GM19455 (cell line): ENCODE results near the gene TSPAN9.

ENCODE experiments used
- ATAC-seq: cut with Tn5 transposase; IDR thresholded peaks from one replicate; pipeline ENCODE4 v1.9.1; 2021; ENCODE audit not compliant: unreplicated experiment

Gene TSPAN9

DNA sequence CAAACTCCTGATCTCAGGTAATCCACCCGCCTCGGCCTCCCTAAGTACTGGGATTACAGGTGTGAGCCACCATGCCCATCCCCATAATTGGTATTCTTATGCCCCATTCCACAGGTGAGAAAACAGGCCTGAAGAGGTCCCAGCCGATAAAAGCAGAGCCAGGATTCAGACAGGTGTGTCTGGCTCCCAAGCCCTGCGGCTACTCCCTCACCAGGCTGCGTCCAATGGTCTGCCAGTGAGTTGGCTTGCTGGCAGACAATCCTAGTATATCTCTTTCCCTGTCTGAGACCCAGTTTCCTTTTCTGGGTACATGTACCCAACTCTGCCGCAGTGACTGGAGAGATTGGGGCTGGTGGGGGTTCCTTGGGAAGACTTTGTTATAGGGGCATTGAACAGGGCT lies 1.9 kb upstream of the TSPAN9 start:
- no peak for ATAC-seq

DNA sequence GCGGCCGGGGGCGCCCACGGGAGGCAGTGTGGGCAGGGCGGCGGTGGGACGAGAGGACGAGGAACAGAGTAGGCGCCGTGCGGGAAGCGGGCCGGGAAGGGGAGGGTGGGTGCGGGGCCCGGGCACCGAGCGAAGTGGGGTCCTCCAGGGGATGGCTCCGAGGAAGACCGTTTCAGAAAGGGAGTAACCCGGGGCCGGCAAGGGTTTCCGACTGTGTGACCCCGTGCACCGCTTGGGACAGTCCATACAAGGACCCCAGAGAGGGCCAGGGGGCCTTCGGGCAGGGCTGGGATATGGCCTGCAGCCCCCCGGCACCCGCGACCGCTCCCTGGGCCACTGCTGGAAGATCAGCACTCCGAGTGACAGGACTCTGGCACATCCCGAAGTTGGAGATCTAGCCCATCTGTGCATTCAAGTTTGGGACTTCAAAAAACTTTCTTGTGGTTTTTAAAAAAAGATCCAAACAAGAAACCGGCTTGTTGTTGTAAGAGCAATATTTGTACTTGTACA lies 448 bp downstream of the TSPAN9 start:
- ATAC-seq, result peak; percentile 21

DNA sequence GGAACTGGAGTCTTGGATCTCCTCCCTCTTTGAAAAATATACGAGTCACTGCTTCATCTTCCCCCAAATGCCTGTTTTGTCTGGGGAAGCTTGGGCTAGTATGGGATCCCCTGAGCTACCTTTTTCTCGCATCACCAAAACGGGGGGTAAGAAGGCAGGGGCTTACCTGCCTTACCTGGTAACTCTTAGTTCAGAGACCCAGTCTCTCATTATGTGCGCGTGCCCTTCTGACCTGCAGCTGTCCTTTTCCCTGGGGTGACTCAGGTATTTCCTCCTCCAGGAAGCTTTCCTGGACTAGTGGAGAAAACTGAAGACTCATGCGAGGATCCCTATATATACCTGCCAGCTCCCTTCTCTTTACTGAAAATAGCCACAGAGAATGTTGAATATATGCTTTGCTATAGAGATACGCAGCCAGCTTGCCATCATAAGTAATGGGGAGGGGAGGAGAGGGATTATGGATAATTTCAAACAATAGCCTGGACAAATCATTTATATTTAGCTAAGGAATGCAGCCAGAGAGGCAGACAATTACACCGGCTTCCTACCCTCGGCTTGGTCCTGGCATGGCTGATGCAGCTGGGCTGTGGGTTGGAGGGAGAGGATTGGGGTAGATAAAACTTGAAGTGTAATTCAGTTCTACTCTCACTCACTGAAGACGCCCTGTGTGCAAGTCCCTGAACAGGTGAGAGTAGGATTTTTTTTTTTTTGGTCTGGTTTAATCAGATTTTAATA lies 1.1 kb downstream of the TSPAN9 start:
- no peak for ATAC-seq

DNA sequence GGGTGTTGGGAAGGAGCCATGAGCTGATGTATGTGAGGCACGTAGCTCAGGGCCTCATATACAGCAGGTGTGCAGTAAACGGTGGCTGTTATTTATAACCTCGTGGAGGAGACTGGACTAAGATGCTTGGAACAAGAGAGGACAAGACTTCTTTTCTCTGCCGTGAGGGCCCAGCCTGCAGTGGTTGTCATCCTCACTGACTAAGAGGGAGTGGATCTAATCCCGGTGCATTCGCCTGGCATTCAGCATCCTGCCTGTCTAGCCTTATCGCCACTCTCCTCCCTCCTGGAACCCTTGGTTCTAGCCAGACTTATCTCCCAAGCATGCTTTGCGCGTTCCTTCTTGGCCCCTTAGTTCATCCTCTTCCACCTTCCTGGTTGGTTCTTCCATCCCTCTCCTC lies 3.9 kb downstream of the TSPAN9 start:
- ATAC-seq, result no peak

DNA sequence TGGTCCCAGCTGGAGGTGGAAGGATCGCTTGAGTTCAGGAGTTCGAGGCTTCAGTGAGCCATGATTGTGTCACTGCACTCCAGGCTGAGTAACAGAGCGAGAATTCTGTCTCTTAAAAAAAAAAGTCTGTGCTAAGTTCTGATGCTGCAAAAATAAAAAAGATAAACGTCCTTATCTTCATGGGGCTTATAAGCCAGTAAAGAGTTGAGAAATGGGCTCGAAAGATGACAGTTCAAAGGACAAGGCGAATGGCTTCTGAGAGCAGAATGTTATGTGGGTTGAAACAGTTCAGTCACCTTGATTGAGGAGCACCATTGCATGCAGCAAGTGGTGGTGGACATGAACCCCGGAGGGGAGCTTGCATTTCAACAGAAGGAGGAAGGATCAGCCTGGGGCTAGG lies 4.7 kb downstream of the TSPAN9 start:
- no peak for ATAC-seq

DNA sequence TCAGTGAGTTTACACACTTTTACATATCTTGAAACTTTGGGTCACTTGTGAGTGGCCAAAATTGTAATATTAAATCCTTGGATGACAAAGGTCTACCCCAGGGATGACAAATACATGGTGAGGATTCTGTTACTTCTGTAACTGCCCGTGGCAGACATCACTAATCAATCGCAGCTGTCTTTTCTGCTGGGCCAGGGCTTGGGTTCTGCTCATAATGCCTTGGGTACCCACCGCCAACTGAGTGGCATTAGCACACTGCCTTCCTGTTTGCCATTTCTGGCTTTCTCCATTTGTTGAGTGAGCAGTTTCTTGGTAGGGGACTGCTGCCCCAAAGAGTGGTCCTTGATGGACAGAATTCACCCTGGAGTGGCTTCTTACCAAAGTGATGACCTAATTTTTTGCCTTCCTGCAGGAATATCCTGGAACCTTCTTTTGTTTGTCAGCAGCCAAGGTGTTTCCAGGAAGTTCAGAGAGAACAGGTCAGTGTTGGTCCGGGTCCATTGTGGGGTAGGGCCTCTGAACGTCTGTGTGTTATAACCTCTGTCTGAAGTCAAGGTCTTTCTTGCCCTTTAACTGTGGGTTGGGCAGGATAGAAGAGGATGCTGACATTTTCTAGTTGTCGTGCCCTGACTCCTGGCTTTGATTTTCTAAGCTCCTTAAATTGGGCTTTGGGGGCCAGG lies 6.2 kb downstream of the TSPAN9 start:
- ATAC-seq, result no peak

DNA sequence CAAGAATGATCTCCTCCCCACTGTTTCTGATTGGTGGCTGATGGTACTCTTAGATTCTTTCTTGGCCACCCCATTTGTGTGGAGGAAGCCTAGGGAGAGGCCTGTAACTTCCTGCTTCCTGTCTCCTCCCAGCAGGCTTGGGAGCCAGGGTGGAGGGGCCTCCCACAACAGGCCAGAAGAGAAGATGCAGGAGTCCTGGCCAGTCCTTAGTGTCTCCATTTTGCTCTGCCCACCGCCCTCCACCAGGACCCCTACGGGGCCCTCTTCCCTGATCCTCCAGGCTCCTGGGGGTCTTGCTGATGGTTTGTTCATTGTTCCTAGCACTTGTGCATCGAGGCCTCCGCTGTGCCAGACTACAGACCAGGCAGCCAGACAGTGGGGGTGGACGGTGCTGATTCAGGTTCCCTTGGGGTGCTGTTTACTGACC lies 6.8 kb downstream of the TSPAN9 start:
- no peak for ATAC-seq

DNA sequence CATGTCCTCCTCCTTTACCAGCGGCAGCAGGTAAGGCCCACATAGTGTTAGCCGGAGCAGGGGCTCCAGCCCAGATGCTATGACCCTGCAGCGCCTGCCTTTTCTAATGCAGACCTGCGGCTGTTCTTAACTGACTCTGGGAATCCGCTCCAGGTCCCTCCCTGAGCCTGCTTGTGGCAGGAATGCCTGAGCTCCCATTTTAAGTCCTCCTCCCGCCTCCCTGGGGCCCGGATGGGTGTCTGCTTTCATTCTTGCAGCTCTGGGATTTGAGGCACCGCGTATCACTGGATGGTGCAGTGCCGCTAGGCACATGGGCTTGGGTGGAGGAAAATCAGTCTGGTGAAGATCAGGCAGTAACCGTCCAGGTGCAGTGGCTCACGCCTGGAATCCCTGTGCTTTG lies 7.6 kb downstream of the TSPAN9 start:
- ATAC-seq, result no peak

DNA sequence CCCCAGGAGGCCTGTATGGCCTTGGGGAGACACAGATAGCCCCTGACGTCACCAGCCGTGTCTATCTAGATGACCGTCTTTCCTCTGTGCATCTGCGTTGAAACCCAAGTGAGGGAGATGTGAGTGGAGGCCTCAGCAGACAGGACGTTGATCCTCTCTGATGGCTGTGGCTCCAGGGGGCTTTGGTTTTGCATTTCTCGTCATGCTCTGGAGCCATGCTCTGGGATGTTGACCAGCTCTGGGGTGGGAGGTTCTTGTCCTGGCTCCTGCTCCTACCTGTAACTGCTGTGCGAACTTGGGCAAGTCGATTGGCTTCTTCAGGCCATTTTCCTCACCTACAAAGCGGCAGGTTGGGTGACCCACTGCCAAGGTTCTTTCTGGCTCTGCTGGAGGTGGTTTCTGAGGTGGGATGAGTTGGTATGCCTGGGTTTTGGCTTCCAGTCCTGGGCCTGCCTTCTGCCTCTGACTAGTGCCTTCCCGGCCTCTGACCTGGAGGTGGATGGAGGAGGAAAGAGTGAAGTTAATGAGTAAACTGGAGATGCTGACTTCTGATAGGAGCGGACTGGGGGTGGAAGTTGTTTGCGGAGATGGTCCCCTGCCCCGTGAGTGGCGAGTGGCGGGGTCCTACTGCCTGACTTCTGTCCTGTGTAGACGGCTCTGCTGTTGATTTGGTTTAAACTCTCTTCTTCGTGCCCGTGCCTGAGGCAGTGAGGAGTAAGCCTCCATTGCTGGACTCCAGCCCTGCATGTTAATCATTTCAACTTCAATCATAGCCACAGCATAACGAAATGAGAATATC lies 8.4 kb downstream of the TSPAN9 start:
- no peak for ATAC-seq

DNA sequence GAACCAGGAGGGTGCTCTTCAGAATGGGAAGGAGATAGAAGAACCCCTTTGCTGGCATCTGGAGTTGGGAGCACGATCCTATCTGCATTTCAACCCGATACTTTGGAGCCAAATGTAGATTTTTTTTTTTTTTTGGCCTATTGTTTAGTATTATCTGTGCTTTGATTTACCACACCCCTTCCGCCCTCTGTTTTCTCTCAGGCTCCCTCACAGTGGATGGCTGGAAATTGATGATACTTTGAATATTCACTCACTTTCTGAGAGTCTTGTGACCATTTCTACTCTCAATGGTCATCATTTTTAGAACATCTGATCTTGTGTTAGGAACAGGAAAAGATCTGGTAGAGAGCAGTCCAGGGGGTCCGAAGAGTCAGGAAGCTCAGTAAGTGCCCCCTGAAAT lies 9.0 kb downstream of the TSPAN9 start:
- no peak for ATAC-seq

DNA sequence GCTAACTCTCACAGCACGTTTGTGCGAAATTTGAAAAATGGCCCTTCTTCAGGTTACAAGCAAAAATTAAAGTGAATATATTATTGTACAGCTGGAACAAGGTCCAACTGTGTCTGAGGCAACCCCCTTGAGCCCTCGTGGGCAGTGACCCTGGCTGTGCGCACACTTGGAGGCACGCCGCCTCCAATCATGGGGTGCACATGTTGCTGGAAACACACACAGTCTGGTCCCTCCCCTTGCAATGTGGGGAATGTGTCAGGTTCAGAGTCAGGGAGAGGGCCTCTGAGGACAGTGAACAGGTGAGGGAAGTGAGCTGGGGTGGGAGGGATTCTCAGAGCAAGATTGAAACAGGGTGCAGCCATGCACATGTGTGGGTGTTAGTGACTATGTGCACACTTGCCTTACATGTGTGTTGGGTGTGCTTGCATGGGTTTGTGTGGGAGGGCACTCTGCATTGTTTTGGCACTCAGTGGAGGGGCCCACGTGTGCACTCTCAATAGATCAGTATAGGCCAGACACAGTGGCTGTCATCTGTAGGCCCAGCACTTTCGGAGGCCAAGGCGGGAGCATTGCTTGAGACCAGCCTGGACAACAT lies 9.6 kb downstream of the TSPAN9 start:
- no peak for ATAC-seq

DNA sequence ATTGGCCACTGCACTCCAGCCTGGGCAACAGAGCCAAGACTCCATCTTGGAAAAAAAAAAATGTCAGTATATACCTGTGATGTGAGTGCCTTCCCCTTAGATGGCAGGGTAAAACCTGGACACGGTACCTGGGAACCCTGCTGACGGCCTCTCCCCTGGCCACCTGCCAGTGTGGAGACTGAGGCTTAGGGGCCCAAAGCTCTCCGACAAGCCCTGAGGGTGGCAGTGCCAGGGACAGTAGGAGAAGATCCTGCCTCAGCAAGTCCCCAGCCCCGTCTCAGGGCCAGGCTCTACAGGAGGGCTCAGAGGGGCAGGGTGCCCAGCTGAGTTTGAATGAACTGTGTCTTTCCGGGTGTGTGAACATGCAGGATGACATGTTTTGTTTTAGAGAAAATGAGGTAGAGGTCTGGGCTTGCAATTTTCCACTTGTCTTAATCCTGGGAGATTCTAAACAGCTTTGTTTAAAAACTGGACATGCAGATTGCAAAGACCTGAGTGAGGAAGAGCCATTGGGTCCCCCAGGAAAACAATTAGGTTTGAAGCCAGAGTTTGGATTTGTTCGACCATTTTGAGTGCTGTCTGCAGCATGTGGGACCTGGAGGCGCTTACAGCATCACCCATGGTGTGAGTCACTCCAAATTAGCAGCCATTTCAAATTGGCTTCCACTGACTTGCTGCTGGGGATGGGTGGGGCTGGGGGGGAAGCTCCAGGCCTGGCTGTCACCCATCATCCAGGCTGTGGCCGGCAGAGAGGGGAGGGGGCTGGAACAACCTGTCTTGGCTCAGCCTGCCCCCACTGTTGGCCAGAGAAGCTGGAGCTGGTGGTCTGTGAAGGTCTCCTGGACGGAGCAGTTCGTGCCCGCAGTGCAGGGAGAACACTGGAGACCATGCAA lies 10.8 kb downstream of the TSPAN9 start:
- ATAC-seq, result no peak

DNA sequence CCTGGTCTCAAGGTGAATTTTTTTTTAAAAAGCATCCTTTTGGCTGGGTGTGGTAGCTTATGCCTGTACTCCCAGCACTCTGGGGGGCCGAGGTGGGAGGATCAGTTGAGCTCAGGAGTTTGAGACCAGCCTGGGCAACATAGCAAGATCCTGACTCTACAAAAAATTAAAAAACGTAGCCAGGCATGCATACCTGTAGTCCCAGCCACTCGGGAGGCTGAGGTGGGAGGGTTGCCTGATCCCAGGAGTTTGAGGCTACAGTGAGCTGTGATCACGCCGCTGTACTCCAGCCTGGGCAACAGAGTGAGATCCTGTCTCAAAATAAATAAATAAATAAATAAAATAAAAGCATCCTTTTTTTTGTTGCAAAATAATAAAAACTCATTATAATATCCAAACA lies 12.4 kb downstream of the TSPAN9 start:
- ATAC-seq, result no peak

DNA sequence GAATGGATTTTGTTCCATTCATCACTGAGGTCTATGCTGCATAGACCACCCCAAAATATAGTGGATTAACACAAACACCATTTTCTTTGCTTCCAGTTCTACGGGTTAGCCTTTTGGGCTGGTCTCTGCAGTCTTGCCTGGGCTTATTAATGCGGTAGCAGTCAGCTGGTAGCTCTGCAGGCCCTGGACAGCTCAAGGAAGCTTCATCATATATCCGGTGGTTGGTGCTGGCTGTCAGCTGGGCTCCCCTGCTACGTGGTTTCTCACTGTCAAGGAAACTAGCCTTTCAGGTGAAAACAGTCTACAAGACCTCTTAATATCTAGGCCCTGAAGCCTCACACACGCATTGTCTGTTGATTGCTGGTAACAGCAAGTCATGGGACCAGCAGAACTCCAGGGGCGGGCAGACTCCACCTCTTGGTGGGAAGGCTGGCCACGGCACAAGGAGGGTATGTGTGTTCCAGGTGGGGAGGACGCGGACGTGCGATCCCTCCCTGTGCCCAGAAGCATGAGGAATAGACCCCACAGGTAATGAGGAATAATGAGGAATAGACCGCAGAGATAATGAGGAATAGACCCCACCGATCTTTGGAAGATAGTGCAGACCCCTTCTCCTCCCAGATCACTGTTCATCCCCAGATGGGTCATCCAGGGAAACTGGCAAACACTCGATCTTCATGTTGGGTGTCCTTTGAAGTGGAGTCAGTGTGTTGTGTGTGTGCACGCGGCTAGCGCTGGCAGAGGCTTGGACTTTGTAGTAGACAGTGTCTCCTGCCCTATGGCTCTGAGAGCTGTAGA lies 13.3 kb downstream of the TSPAN9 start:
- ATAC-seq, result no peak

DNA sequence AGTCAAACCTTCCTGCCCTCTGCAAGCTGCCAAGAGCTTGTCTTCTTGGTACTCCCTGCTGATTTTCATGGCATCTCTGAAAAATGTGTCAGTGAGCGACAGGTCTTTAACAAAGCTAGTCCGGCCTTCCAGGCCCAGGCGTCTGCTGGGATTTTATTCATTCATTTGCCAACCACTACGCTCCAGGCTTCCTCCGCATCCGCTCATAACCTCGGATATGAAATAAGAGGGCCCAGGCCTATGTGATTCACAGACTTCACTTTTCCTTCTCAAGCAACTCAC lies 13.8 kb downstream of the TSPAN9 start:
- no peak for ATAC-seq

DNA sequence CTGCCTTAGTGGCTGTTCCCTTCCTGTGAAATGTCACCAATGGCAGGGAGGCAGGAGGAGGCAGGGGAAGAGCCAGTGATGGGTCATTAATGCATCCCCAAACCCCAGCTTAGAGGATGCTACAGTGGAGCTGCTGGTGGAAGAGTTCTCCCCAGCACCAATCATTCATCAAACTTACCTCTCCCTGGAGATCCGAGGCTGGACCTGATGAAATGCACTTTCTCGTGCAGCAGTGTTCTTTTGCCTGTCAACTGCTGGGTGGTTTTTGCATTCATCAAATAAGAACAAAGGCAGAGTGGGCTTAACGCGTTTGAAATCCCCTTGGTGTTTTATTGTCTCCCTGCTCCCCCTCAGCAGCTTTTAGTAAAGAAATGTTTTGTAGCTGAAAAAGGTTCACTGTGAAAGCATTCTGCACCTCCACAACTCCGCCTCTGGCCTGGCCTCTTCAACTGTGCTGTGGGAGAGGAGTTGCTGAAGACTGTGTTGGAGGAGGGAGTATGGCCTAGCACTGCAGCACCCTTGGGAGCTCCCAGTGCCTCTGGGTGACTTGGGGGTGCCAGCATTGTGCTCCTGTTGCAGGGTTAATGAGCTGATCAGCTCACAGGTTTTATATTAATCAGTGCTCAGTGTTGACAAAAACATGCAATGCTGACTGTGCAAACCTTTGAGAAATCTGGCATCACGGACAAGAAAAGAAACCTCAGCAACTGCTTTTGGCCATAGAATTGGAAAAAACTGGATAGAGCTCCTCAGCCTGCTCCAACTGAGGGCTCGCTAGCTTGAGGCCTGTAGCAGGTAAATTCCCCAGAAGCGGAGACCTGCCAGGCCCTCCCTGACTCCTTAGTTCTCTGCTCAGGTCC lies 14.4 kb downstream of the TSPAN9 start:
- ATAC-seq, result no peak

DNA sequence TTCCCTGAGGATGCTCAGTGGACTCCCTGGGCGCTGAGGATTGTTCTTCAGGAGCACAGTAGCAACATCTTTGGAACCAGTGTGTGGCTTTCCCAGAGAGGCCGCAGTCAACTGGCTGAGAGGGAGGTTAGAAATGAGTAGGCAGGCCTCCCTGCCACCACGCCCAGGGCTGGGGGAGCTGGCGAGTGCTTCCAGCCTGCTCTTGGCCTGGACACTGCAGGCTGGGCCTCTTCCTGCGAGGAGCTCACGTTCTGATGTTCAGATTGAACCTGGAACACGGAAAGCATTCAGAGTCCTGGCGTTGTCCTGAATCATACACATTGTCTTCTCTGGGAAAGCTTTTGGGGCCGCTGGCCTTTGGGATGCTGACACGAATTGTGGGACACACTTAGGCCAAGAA lies 15.6 kb downstream of the TSPAN9 start:
- no peak for ATAC-seq

DNA sequence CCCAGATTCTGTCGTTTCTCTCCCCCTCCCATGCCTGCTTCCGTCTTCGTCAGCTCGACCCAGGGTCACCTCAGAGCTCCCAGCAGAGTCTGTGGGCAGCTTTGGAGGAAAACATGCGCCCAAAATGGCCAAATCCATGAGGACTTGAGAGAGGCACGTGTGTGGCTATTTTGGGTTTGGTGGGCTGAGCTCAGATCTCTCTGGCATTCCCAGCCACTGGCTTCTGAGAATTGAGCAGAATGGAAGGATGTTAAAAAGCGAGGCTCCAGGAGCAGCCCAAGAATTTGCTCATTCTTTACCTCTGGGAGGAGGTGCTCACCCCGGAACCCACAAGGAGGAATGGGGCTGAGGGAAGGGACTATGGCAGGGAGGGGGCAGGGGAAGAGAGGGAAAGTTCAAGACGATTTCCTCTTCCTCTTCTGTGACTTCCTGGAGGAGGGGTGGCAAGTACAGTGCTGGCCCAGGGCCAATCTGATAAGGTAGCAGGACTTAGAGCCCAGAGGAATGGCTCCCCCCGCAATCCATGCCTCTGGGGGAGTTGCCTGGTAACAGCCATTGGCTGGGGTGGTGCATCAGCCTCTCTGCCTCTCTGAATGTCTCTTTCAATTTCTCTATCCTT lies 20.1 kb downstream of the TSPAN9 start:
- ATAC-seq, result no peak
